Erythroblast (primary cell): ENCODE data around the gene SCFD2.

Experiments
- GATA1 ChIP-seq: IDR thresholded peaks from 2 replicates; pipeline ENCODE4 v1.6.1; 2011; ENCODE audit warnings: low read depth, mild to moderate bottlenecking, control low read depth, low read length, moderate library complexity
- POLR2A ChIP-seq: IDR thresholded peaks from 2 replicates; pipeline ENCODE4 v1.6.1; 2011; ENCODE audit warnings: mild to moderate bottlenecking, low read length

- TF ChIP-seq POLR2A (no peak), GATA1 (no peak)
Measured at GRCh38 chr4:53313510-53313909, 52.4 kb downstream of the SCFD2 start.
